H1 (cell line): ENCODE measurements around the gene KLHL29. TPM values are rescaled to one million over a fixed set of nuclear protein-coding genes. Genes with fewer than 3 reads are reported as not detected.

Source experiments
- CTCF ChIA-PET: fragments of 300-600 bp; sonication (Branson Sonifier 250); formaldehyde crosslinking; loops from one replicate; lab custom pipeline; 2021; ENCODE audit not compliant: partially characterized antibody; lab: Charles Lee
- POLR2A ChIA-PET: fragments of 300-600 bp; sonication (Branson Sonifier 250); formaldehyde crosslinking; loops from one replicate; lab custom pipeline; 2021; ENCODE audit warnings: inconsistent platforms; ENCODE audit not compliant: partially characterized antibody; lab: Charles Lee
- DNase-seq, 2 experiments: peaks; one replicate each; pipeline versions ENCODE4 v3.0.0 to v3.0.0-alpha.2; 2010 to 2022; ENCODE audit warnings: low spot score in 2 of 2, low read depth in 1 of 2, mixed read lengths in 1 of 2
- FAIRE-seq: peaks from 2 replicates; lab custom pipeline; 2011; peaks lifted over from hg19 to GRCh38; lab: Jason Lieb, UNC
- H2AFZ ChIP-seq: 2 replicates; pipeline ENCODE4 v1.8.1; 2012; ENCODE audit warnings: low read length, inconsistent platforms
- H2AK5ac ChIP-seq: 2 replicates; pipeline ENCODE4 v1.6.1; 2013; ENCODE audit warnings: low read depth, low read length
- H2BK120ac ChIP-seq: replicated peaks from 2 replicates; pipeline ENCODE3; 2013; ENCODE audit warnings: low read depth, low read length, inconsistent platforms
- H2BK12ac ChIP-seq: 2 replicates; pipeline ENCODE4 v1.6.1; 2013; ENCODE audit warnings: low read depth, low read length
- H2BK15ac ChIP-seq: 2 replicates; pipeline ENCODE4 v1.6.1; 2013; ENCODE audit warnings: low read length
- H2BK20ac ChIP-seq: 2 replicates; pipeline ENCODE4 v1.6.1; 2013; ENCODE audit warnings: low read length
- H2BK5ac ChIP-seq: 2 replicates; pipeline ENCODE4 v1.6.1; 2013; ENCODE audit warnings: low read depth, low read length
- H3K14ac ChIP-seq: 2 replicates; pipeline ENCODE4 v1.6.1; 2013; ENCODE audit warnings: inconsistent platforms; ENCODE audit not compliant: insufficient read length
- H3K18ac ChIP-seq: 2 replicates; pipeline ENCODE4 v1.6.1; 2013; ENCODE audit warnings: low read length; ENCODE audit errors: extremely low read depth
- H3K23ac ChIP-seq: 2 replicates; pipeline ENCODE4 v1.6.1; 2013; ENCODE audit warnings: inconsistent platforms; ENCODE audit not compliant: insufficient read length
- H3K23me2 ChIP-seq: 2 replicates; pipeline ENCODE4 v1.6.1; 2013; ENCODE audit warnings: low read depth, low read length
- H3K27ac ChIP-seq: 2 replicates; pipeline ENCODE4 v1.6.1; 2011; ENCODE audit warnings: low read depth, low read length, inconsistent platforms
- H3K27me3 ChIP-seq, 4 experiments: replicated peaks in 1 of 4; 1 replicate in 1 of 4; 2 replicates in 3 of 4; pipeline versions ENCODE4 v1.6.1 to v1.8.1; 2011 to 2013; ENCODE audit warnings: low read length in 3 of 4, mild to moderate bottlenecking in 3 of 4, inconsistent platforms in 2 of 4, mixed read lengths in 2 of 4, moderate library complexity in 1 of 4; ENCODE audit not compliant: control insufficient read depth in 3 of 4, insufficient read depth in 3 of 4; ENCODE audit errors: extremely low read depth in 1 of 4
- H3K36me3 ChIP-seq, 4 experiments: 2 replicates each; pipeline versions ENCODE4 v1.6.1 to v1.8.1; 2011 to 2013; ENCODE audit warnings: mild to moderate bottlenecking in 4 of 4, low read length in 3 of 4, moderate library complexity in 2 of 4, control low read depth in 1 of 4, inconsistent platforms in 1 of 4; ENCODE audit not compliant: insufficient read depth in 4 of 4, control insufficient read depth in 2 of 4
- H3K4ac ChIP-seq: replicated peaks from 2 replicates; pipeline ENCODE3; 2013; ENCODE audit warnings: low read length, low read depth, mixed read lengths, inconsistent platforms; ENCODE audit not compliant: insufficient read length
- H3K4me1 ChIP-seq, 4 experiments: replicated peaks in 1 of 4; 1 replicate in 1 of 4; 2 replicates in 3 of 4; pipeline versions ENCODE4 v1.6.1 to v1.8.1; 2011 to 2013; ENCODE audit warnings: low read length in 3 of 4, inconsistent platforms in 2 of 4, mixed read lengths in 1 of 4; ENCODE audit not compliant: insufficient read depth in 4 of 4, control insufficient read depth in 3 of 4
- H3K4me2 ChIP-seq, 2 experiments: 2 replicates each; pipeline versions ENCODE4 v1.6.1 to v1.8.1; 2011 to 2013; ENCODE audit warnings: low read depth in 2 of 2, low read length in 2 of 2, control low read depth in 1 of 2, inconsistent platforms in 1 of 2, mild to moderate bottlenecking in 1 of 2; ENCODE audit not compliant: insufficient read depth in 1 of 2
- H3K4me3 ChIP-seq, 4 experiments: fragments of 200-600, 300-600 bp in 1 of 4; sonication (generic), shearing (Covaris generic), sonication (Bioruptor Twin) in 1 of 4; 2 replicates each; pipeline versions ENCODE4 v1.5.1 to v1.8.1; 2011 to 2016; ENCODE audit warnings: low read length in 4 of 4, low read depth in 3 of 4, control low read depth in 2 of 4, inconsistent platforms in 2 of 4, mild to moderate bottlenecking in 2 of 4, mixed read lengths in 1 of 4, moderate library complexity in 1 of 4; ENCODE audit not compliant: insufficient read depth in 2 of 4; ENCODE audit errors: extremely low read depth in 1 of 4
- H3K56ac ChIP-seq: replicated peaks from 2 replicates; pipeline ENCODE3; 2013; ENCODE audit warnings: low read depth, mild to moderate bottlenecking, mixed read lengths, low read length, inconsistent platforms; ENCODE audit not compliant: insufficient read length
- H3K79me1 ChIP-seq: 2 replicates; pipeline ENCODE4 v1.6.1; 2013; ENCODE audit warnings: low read depth, low read length, control low read depth
- H3K79me2 ChIP-seq, 2 experiments: 2 replicates each; pipeline versions ENCODE4 v1.6.1 to v1.8.1; 2012 to 2013; ENCODE audit warnings: low read length in 2 of 2, mild to moderate bottlenecking in 2 of 2, inconsistent platforms in 1 of 2; ENCODE audit not compliant: insufficient read depth in 2 of 2, control insufficient read depth in 1 of 2
- H3K9ac ChIP-seq, 4 experiments: replicated peaks in 1 of 4; 1 replicate in 1 of 4; 2 replicates in 3 of 4; pipeline versions ENCODE4 v1.6.1 to v1.8.1; 2011 to 2013; ENCODE audit warnings: low read depth in 3 of 4, low read length in 3 of 4, control low read depth in 2 of 4, mild to moderate bottlenecking in 2 of 4, moderate library complexity in 2 of 4, inconsistent platforms in 1 of 4; ENCODE audit errors: extremely low read depth in 1 of 4
- H3K9me3 ChIP-seq, 2 experiments: 2 replicates each; pipeline versions ENCODE4 v1.6.1 to v1.8.1; 2012 to 2013; ENCODE audit warnings: mild to moderate bottlenecking in 2 of 2, moderate library complexity in 2 of 2, control low read depth in 1 of 2, inconsistent platforms in 1 of 2, low read depth in 1 of 2, low read length in 1 of 2, mixed read lengths in 1 of 2; ENCODE audit not compliant: insufficient read depth in 2 of 2
- H4K20me1 ChIP-seq, 2 experiments: replicated peaks in 1 of 2; 2 replicates each; pipeline versions ENCODE3 to v1.8.1; 2011 to 2013; ENCODE audit warnings: inconsistent platforms in 2 of 2, low read length in 2 of 2, mild to moderate bottlenecking in 1 of 2; ENCODE audit not compliant: insufficient read depth in 2 of 2, control insufficient read depth in 1 of 2
- H4K5ac ChIP-seq: 2 replicates; pipeline ENCODE4 v1.6.1; 2013; ENCODE audit warnings: low read length, low read depth, mixed read lengths, inconsistent platforms; ENCODE audit not compliant: insufficient read length
- H4K8ac ChIP-seq: 2 replicates; pipeline ENCODE4 v1.8.0; 2013; ENCODE audit warnings: mild to moderate bottlenecking, moderate library complexity, low read length, inconsistent platforms; ENCODE audit not compliant: insufficient read depth; ENCODE audit errors: extremely low read depth
- H4K91ac ChIP-seq: replicated peaks from 2 replicates; pipeline ENCODE3; 2013; ENCODE audit warnings: low read length, mixed read lengths, inconsistent platforms; ENCODE audit not compliant: insufficient read length
- BRCA1 ChIP-seq: IDR thresholded peaks from 2 replicates; pipeline ENCODE4 v1.6.1; 2012; ENCODE audit warnings: low read depth, low read length, improper control_type of control experiment
- CEBPB ChIP-seq: IDR thresholded peaks from 2 replicates; pipeline ENCODE4 v1.6.1; 2012; ENCODE audit warnings: low read depth, low read length
- JUN ChIP-seq: IDR thresholded peaks from 2 replicates; pipeline ENCODE4 v1.6.1; 2011; ENCODE audit warnings: low read depth, mild to moderate bottlenecking, improper control_type of control experiment, low read length
- KDM1A ChIP-seq: fragments of 200-600, 300-600 bp; sonication (generic); IDR thresholded peaks from 2 replicates; pipeline ENCODE4 v1.7.1; 2016; ENCODE audit warnings: mild to moderate bottlenecking, low read length, borderline replicate concordance
- KDM4A ChIP-seq: IDR thresholded peaks from one replicate; pipeline ENCODE4 v1.7.1; 2012; ENCODE audit warnings: low read depth, mild to moderate bottlenecking, moderate library complexity, low read length, inconsistent platforms; ENCODE audit not compliant: severe bottlenecking
- RNF2 ChIP-seq: fragments of 200-900, 300-1000 bp; sonication (generic); IDR thresholded peaks from 2 replicates; pipeline ENCODE4 v1.7.1; 2016; ENCODE audit warnings: borderline replicate concordance, low read depth, mild to moderate bottlenecking, antibody characterized with exemption, low read length; ENCODE audit not compliant: poor library complexity, severe bottlenecking; ENCODE audit errors: missing control alignments
- SIX5 ChIP-seq: IDR thresholded peaks from 2 replicates; pipeline ENCODE4 v1.6.1; 2011; ENCODE audit warnings: mild to moderate bottlenecking, low read depth, low read length
- SP1 ChIP-seq: IDR thresholded peaks from 2 replicates; pipeline ENCODE4 v1.6.1; 2011; ENCODE audit warnings: low read depth, low read length
- SUZ12 ChIP-seq: fragments of 200-600 bp; sonication (generic); IDR thresholded peaks from 2 replicates; pipeline ENCODE4 v1.6.1; 2012; ENCODE audit warnings: mild to moderate bottlenecking, inconsistent platforms, low read length, moderate library complexity, mixed read lengths
- TCF12 ChIP-seq: IDR thresholded peaks from 2 replicates; pipeline ENCODE4 v1.6.1; 2011; ENCODE audit warnings: low read depth, mild to moderate bottlenecking, low read length
- ZNF274 ChIP-seq: IDR thresholded peaks from 2 replicates; pipeline ENCODE4 v1.7.0; 2012; ENCODE audit warnings: low read length, borderline replicate concordance; ENCODE audit errors: extremely low read depth
- WGBS, 2 experiments: shearing (Covaris generic) in 1 of 2; methylation state at CpG; one replicate each; pipeline versions ENCODE4 v1.1.6 to v1.1.7; 2013 to 2015; ENCODE audit warnings: low lambda C conversion rate in 2 of 2, mixed read lengths in 2 of 2, inconsistent platforms in 1 of 2, low coverage in 1 of 2, missing lambda C conversion rate in 1 of 2; ENCODE audit not compliant: insufficient replicate concordance in 2 of 2, insufficient coverage in 1 of 2, insufficient read length in 1 of 2; ENCODE audit errors: extremely low coverage in 1 of 2, missing lambda C conversion rate in 1 of 2; 5-methylcytosine and 5-hydroxymethylcytosine counted together
- polyA plus RNA-seq, 7 experiments: library from polyadenylated mRNA; depleted of rRNA in 3 of 7; stranded (reverse) in 5 of 7; unstranded in 2 of 7; fragments of >200 nt in 5 of 7; fragments of 200-250 nt in 2 of 7; gene quantifications; 1 replicate in 5 of 7; 2 replicates in 1 of 7; 4 replicates in 1 of 7; pipeline versions ENCODE4 v1.2.1 to v1.2.3, GENCODE V29; 2011 to 2013; ENCODE audit warnings: missing spikeins in 2 of 7, mixed read lengths in 2 of 7
- total RNA-seq: library from RNA; stranded (reverse); fragmentation: NEBNext Ultra II Directional; extraction: Animal tissue kit (Norgen Biotek cat#: 25700); gene quantifications from 2 replicates; pipeline ENCODE4 v1.2.1, GENCODE V29; 2021
- TF ChIP-seq, protein P1 (sequence below): IDR thresholded peaks from 2 replicates; pipeline ENCODE4 v1.6.1; 2011; ENCODE audit warnings: low read length, improper control_type of control experiment

The KLHL29 gene
- total and polyA plus RNA-seq, 2 of the 8 experiments (the other 6 are each of a cell fraction or from before 2014, with no cell fraction given), result 1.1 to 4.7 TPM

DNA sequence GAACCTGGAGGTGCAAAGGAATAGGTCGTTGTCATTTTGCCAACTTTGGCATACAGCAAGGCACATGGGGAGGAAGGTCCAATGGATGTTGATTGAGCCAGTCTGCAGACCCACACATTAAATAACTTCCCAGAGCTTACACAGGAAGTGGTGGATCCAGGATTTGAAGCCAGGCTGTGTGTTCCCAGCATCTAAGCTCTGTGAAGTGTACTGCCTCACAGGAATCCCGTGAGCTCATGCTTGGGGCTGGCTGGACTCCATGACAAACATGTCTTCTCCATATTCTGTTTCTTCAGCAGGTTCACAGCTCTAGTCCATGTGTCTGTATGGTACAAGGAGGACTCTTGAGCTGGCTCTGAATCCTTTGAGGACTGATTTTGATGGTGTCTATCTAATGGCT, 63.9 kb downstream of the KLHL29 start:
- H3K36me3 ChIP-seq, result no peaks in the 10 kb centered on the region
- no peak overlapping the region for H4K91ac ChIP-seq
- no peaks in the 10 kb centered on the region for H4K20me1 ChIP-seq
- H3K14ac ChIP-seq, result no peak overlapping the region
- no peak overlapping the region for H3K4ac ChIP-seq
- H3K4me2 ChIP-seq, result no peak overlapping the region
- 89% methylated on average over 2 of the region's 2 CpGs; no CpG with 5 or more reads in 1 of the 2 experiments for WGBS, 2 experiments
- no peak for FAIRE-seq
- H3K18ac ChIP-seq, result no peak overlapping the region
- CTCF ChIA-PET, result interaction anchor here (1.5 to 7.0 kb wide), 3 partner anchors 11 to 34 kb away, joined by 5 to 42 read pairs (median 6); no protein-coding TSS in a partner anchor
- H2BK20ac ChIP-seq, result no peak overlapping the region
- no peaks in the 10 kb centered on the region for H3K27me3 ChIP-seq
- no peak overlapping the region for H2BK120ac ChIP-seq
- no peaks in the 10 kb centered on the region for H3K23me2 ChIP-seq
- H2BK5ac ChIP-seq, result no peak overlapping the region
- DNase-seq, result no peak
- peaks cover 0 to 5% (median 0%) of the 10 kb centered on the region in 4 experiments; a peak in 1 of 7 replicates for H3K4me1 ChIP-seq
- TF ChIP-seq BRCA1 (no peak), SIX5 (no peak), JUN (no peak), ZNF274 (no peak), TCF12 (no peak), KDM1A (no peak), KDM4A (no peak), CEBPB (no peak), RNF2 (no peak), SUZ12 (no peak), SP1 (no peak)
- TF ChIP-seq, protein P1, sequence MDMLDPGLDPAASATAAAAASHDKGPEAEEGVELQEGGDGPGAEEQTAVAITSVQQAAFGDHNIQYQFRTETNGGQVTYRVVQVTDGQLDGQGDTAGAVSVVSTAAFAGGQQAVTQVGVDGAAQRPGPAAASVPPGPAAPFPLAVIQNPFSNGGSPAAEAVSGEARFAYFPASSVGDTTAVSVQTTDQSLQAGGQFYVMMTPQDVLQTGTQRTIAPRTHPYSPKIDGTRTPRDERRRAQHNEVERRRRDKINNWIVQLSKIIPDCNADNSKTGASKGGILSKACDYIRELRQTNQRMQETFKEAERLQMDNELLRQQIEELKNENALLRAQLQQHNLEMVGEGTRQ, result no peak
- no peak overlapping the region for H2AK5ac ChIP-seq
- no peak overlapping the region for H4K5ac ChIP-seq
- no peak overlapping the region for H2AFZ ChIP-seq
- no peak overlapping the region for H3K4me3 ChIP-seq
- no peaks in the 10 kb centered on the region for H3K9me3 ChIP-seq
- H4K8ac ChIP-seq, result no peak overlapping the region; the same call in 1 of the 2 replicates
- H2BK15ac ChIP-seq, result no peak overlapping the region
- no peak overlapping the region for H2BK12ac ChIP-seq
- no peak overlapping the region for H3K9ac ChIP-seq
- H3K56ac ChIP-seq, result no peak overlapping the region
- no peak overlapping the region for H3K27ac ChIP-seq
- no peaks in the 10 kb centered on the region for H3K79me1 ChIP-seq
- POLR2A ChIA-PET, result no interaction called here
- no peak overlapping the region for H3K23ac ChIP-seq
- no peaks in the 10 kb centered on the region for H3K79me2 ChIP-seq
